T-helper 1 cell treated with Interleukin-12 subunit alpha and Interleukin-12 subunit beta and Interleukin-4 antibody, amounts not matched to agents 30 μg/mL and 1 μg/mL, for 36 hours (primary cell): ENCODE results near the gene WFIKKN2.
"Not testable (repeated sequence)": the region's sequence is repeated elsewhere in the genome, so short reads cannot be mapped to it uniquely, and the experiment has no call there.

Experiments
- H3K27ac Mint-ChIP-seq: one replicate; pipeline ENCODE4 v1.8.0; 2021; ENCODE audit warnings: mild to moderate bottlenecking, mixed read lengths
- H3K27me3 Mint-ChIP-seq: one replicate; pipeline ENCODE4 v1.8.0; 2021; ENCODE audit warnings: low read depth, mixed read lengths
- H3K36me3 Mint-ChIP-seq: one replicate; pipeline ENCODE4 v1.8.0; 2021; ENCODE audit warnings: low read depth, mixed read lengths
- H3K4me1 Mint-ChIP-seq: one replicate; pipeline ENCODE4 v1.8.0; 2021; ENCODE audit warnings: low read depth, mixed read lengths
- H3K4me3 Mint-ChIP-seq: one replicate; pipeline ENCODE4 v1.8.0; 2021; ENCODE audit warnings: mild to moderate bottlenecking, moderate library complexity, mixed read lengths
- H3K9me3 Mint-ChIP-seq: one replicate; pipeline ENCODE4 v1.8.0; 2021; ENCODE audit warnings: mixed read lengths

The WFIKKN2 gene

DNA sequence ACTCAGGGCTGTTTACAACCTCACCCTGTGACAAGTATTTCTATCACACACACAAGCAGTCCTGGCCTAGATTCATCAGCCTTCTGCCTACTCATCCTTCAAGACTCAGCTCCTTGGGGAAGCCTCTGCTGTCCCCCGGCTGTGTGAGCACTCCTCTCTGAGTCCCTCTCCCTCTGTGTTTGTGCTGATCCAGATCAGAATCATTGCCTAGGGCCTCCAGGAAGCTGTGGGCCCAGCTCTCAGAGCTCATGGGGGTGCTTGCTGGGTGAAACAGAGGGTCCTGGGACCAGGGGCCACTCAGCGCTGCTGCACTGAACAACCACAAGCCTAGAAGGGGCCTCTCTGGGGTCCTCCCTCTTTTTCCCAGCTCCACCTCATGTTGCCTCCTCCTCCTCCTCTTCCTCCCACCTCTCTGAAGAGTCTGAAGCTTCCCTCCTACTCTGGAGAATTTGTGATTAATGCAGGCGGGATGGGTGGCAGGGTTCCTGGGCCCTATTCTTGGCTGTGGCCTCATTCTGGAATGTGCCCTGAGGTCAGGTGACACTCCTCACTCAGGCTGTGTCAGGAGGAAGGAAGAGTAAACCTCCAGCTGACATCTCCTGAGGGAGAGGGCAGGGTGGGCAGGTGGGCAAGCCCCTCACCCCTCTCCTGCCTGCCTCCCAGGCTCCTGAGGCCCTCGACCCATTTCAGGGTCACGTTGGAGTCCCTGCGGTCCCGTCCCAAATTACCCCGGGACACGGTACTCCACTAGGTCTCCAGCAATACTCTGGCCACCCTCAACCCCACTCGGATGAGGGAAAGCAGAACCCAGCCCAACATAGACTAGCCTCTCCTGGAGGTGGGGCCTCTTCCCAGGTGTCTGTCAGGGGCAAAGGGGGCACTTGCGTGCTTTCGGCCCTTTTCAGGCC lies 10.1 kb downstream of the WFIKKN2 start:
- no peaks in the 10 kb centered on the region for H3K9me3 Mint-ChIP-seq
- no peaks in the 10 kb centered on the region for H3K27me3 Mint-ChIP-seq
- H3K4me1 Mint-ChIP-seq = peaks cover 2% of the 10 kb centered on the region
- no peaks in the 10 kb centered on the region for H3K36me3 Mint-ChIP-seq
- H3K4me3 Mint-ChIP-seq = no peak overlapping the region
- H3K27ac Mint-ChIP-seq = no peak overlapping the region

DNA sequence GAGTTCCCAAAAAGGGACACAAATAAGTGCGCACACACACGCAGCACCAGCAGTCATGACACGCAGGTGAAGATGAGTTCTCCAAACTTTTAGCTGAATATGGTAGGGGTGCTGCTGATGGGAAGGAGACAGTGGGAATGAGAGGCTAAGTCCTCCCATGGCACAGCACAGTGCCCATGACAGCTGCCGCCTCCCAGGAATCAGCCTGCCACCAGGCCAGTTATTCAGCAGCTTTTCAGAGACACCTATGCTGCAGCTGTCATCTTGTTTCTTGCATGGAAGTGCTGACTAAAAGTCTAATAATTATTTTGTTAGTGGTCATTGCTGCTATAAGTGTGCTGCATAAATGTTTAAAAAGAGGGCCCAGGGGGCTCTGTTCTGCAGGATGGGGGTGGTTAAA lies 12.2 kb downstream of the WFIKKN2 start:
- no peaks in the 10 kb centered on the region for H3K36me3 Mint-ChIP-seq
- peaks cover 12% of the 10 kb centered on the region for H3K4me1 Mint-ChIP-seq
- H3K9me3 Mint-ChIP-seq = no peaks in the 10 kb centered on the region
- no peak overlapping the region for H3K27ac Mint-ChIP-seq
- no peaks in the 10 kb centered on the region for H3K27me3 Mint-ChIP-seq
- H3K4me3 Mint-ChIP-seq = no peak overlapping the region

GRCh38 chr17:50848039-50848438 lies 12.7 kb downstream of the WFIKKN2 start:
- H3K9me3 Mint-ChIP-seq = no peaks in the 10 kb centered on the region
- H3K4me3 Mint-ChIP-seq = no peak overlapping the region
- peaks cover 4% of the 10 kb centered on the region for H3K27me3 Mint-ChIP-seq
- no peaks in the 10 kb centered on the region for H3K36me3 Mint-ChIP-seq
- H3K4me1 Mint-ChIP-seq = peaks cover 16% of the 10 kb centered on the region
- H3K27ac Mint-ChIP-seq = no peak overlapping the region

- H3K4me3 Mint-ChIP-seq = no peak overlapping the region
- no peak overlapping the region for H3K27ac Mint-ChIP-seq
- H3K9me3 Mint-ChIP-seq = no peaks in the 10 kb centered on the region
- H3K36me3 Mint-ChIP-seq = no peaks in the 10 kb centered on the region
- H3K4me1 Mint-ChIP-seq = peaks cover 17% of the 10 kb centered on the region
- peaks cover 11% of the 10 kb centered on the region for H3K27me3 Mint-ChIP-seq
Measured at GRCh38 chr17:50848711-50849110, 13.3 kb downstream of the WFIKKN2 start.

GRCh38 chr17:50850640-50851039 lies 15.3 kb downstream of the WFIKKN2 start:
- Mint-ChIP-seq H3K4me3 (no peak overlapping the region), H3K4me1 (peaks cover 17% of the 10 kb centered on the region), H3K27me3 (peaks cover 25% of the 10 kb centered on the region), H3K9me3 (no peaks in the 10 kb centered on the region), H3K27ac (no peak overlapping the region), H3K36me3 (no peaks in the 10 kb centered on the region)

DNA sequence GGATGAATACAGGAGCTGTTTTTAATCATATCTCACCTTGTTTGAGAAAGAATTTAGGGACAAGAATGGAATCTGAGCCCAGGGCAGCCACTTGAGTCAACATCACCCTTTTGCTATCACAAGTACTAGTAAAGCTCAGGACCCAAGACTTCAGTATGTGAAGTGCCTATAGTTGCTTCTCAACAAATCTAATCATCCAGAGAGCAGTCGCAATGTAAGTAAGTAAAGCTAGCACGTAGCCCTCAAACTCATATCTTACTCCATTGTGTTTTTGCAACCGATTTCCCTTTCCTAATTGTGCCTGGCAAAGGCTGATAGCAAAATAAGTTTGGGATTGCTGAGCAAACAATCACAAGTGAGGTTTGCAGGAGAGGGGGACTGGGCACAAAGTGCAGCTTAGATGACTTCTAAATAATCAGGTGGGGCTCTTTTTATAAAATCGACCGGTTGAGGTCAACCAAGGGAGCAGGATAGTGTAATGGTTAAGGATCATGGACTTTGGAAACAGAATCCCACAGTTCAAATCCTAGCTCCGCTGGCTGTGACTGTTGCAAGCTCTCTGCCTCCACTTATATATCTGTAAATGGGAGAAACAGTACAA lies 17.7 kb downstream of the WFIKKN2 start:
- H3K9me3 Mint-ChIP-seq = no peaks in the 10 kb centered on the region
- H3K4me1 Mint-ChIP-seq = peaks cover 19% of the 10 kb centered on the region
- H3K27ac Mint-ChIP-seq = peak overlapping the region; percentile 95
- H3K27me3 Mint-ChIP-seq = peaks cover 33% of the 10 kb centered on the region
- no peaks in the 10 kb centered on the region for H3K36me3 Mint-ChIP-seq
- peak overlapping the region; percentile 84 for H3K4me3 Mint-ChIP-seq

GRCh38 chr17:50853781-50854180 lies 18.4 kb downstream of the WFIKKN2 start:
- Mint-ChIP-seq H3K4me1 (peaks cover 19% of the 10 kb centered on the region), H3K9me3 (no peaks in the 10 kb centered on the region), H3K27ac (no peak overlapping the region), H3K36me3 (no peaks in the 10 kb centered on the region), H3K27me3 (peaks cover 33% of the 10 kb centered on the region), H3K4me3 (peak overlapping the region; percentile 7)

GRCh38 chr17:50855708-50856330 lies 20.4 kb downstream of the WFIKKN2 start:
- Mint-ChIP-seq H3K27ac (no peak overlapping the region), H3K36me3 (no peaks in the 10 kb centered on the region), H3K9me3 (no peaks in the 10 kb centered on the region), H3K4me1 (peaks cover 19% of the 10 kb centered on the region), H3K27me3 (peaks cover 33% of the 10 kb centered on the region), H3K4me3 (no peak overlapping the region)

DNA sequence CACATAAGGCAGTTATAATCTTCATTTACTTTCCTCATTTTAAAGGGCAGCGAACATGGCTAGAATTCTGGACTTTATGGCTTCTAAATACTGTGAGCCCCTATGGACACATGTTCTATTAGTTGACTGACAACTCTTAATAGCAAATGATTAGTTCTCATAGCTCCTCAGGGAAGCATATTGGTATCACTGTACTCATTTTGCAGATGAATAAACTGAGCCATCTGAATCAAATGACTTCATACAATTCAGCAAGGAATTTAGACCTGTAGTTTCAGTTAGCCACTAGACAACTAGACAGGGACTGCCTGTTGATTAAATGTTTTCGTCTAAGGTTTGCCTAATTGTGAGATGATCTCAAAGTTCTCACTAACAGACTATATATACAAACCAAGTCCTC lies 21.0 kb downstream of the WFIKKN2 start:
- Mint-ChIP-seq H3K4me3 (no peak overlapping the region), H3K27me3 (peaks cover 33% of the 10 kb centered on the region), H3K36me3 (peaks cover 2% of the 10 kb centered on the region), H3K9me3 (no peaks in the 10 kb centered on the region), H3K4me1 (peaks cover 18% of the 10 kb centered on the region), H3K27ac (no peak overlapping the region)

GRCh38 chr17:50858486-50859225 lies 23.3 kb downstream of the WFIKKN2 start:
- Mint-ChIP-seq H3K4me1 (peaks cover 11% of the 10 kb centered on the region), H3K27ac (no peak overlapping the region)

GRCh38 chr17:50859727-50860126 lies 24.3 kb downstream of the WFIKKN2 start:
- peaks cover 18% of the 10 kb centered on the region for H3K4me1 Mint-ChIP-seq
- not testable (repeated sequence) for H3K4me3 Mint-ChIP-seq, H3K27ac Mint-ChIP-seq

More at GRCh38 chr17:50858486-50859225, 23.3 kb downstream of the WFIKKN2 start:
- Mint-ChIP-seq H3K36me3 (peaks cover 17% of the 10 kb centered on the region), H3K27me3 (peaks cover 22% of the 10 kb centered on the region), H3K9me3 (no peaks in the 10 kb centered on the region), H3K4me3 (no peak overlapping the region)

GRCh38 chr17:50861334-50861676 lies 25.9 kb downstream of the WFIKKN2 start:
- Mint-ChIP-seq H3K9me3 (no peaks in the 10 kb centered on the region), H3K4me3 (no peak overlapping the region), H3K27me3 (peaks cover 3% of the 10 kb centered on the region), H3K4me1 (peaks cover 18% of the 10 kb centered on the region), H3K27ac (no peak overlapping the region), H3K36me3 (peaks cover 25% of the 10 kb centered on the region)

More at GRCh38 chr17:50859727-50860126, 24.3 kb downstream of the WFIKKN2 start:
- Mint-ChIP-seq H3K36me3 (peaks cover 22% of the 10 kb centered on the region), H3K27me3 (peaks cover 14% of the 10 kb centered on the region)
- not testable (repeated sequence) for H3K9me3 Mint-ChIP-seq

DNA sequence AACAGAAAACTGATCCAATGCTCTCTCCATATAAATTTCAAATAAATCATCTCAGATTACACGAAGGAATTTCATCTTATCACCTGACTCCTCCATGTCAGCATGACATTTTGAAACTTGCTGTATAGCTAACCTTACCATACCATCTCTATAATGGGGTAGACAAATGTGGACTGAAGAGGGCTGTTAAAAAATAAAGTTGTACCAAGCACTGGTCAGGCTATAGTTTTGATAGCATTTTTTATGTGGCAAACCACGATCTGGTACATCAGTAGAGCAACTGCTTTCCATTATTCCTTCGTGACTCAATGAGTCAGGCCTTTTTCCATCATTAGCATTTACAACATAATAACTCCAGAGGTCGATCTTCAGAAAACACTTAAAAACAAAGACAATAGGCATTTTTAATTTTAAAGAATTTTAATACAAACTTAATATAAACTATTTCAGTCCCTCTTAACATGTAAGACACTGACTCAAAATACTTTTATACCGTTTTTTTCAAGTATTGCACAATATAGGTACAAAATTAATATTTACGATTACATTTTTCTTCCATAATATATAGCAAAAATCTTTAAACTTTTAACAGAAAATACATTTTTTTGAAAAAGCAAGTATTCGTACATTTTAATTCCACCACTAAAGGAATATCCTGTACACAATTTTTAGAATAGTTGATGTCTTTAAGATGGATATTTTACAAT lies 26.6 kb downstream of the WFIKKN2 start:
- no peaks in the 10 kb centered on the region for H3K9me3 Mint-ChIP-seq
- H3K4me3 Mint-ChIP-seq = no peak overlapping the region
- peaks cover 18% of the 10 kb centered on the region for H3K4me1 Mint-ChIP-seq
- H3K27me3 Mint-ChIP-seq = peaks cover 3% of the 10 kb centered on the region
- H3K36me3 Mint-ChIP-seq = peaks cover 25% of the 10 kb centered on the region
- H3K27ac Mint-ChIP-seq = no peak overlapping the region
